Endothelial cell of umbilical vein (primary cell): ENCODE measurements around the gene LBX2. TPM values are rescaled to one million over a fixed set of nuclear protein-coding genes. Genes with fewer than 3 reads are reported as not detected.

ENCODE experiments used
- BruUV-seq: library from RNA; stranded (reverse); fragments of 400-500 nt; replicated peaks from 2 replicates; lab custom pipeline; 2021; lab: Mats Ljungman, UMichigan
- CTCF ChIA-PET: fragments of 300-600, 350-600 bp; sonication (Branson Sonifier 250); formaldehyde crosslinking; loops from one replicate; lab custom pipeline; 2021; ENCODE audit warnings: antibody characterized with exemption, inconsistent platforms; lab: Charles Lee
- POLR2A ChIA-PET: fragments of 300-600, 350-600 bp; sonication (Branson Sonifier 250); formaldehyde crosslinking; loops from one replicate; lab custom pipeline; 2021; ENCODE audit warnings: antibody characterized with exemption, inconsistent platforms; lab: Charles Lee
- DNase-seq: peaks from one replicate; pipeline ENCODE4 v3.0.0-alpha.2; 2011; ENCODE audit warnings: low read depth, low spot score
- FAIRE-seq: peaks from 2 replicates; lab custom pipeline; 2011; peaks lifted over from hg19 to GRCh38; lab: Jason Lieb, UNC
- H2AFZ ChIP-seq: 2 replicates; pipeline ENCODE4 v1.6.0; 2012; ENCODE audit warnings: low read depth, low read length, control low read depth, inconsistent platforms
- H3K27ac ChIP-seq: 2 replicates; pipeline ENCODE4 v1.5.1; 2011; ENCODE audit warnings: low read depth, mild to moderate bottlenecking, control low read depth, low read length, moderate library complexity; ENCODE audit not compliant: insufficient read depth
- H3K27me3 ChIP-seq, 2 experiments: 2 replicates each; pipeline versions ENCODE4 v1.6.0 to v1.6.1; 2011; ENCODE audit warnings: low read length in 2 of 2, mixed read lengths in 1 of 2; ENCODE audit not compliant: control insufficient read depth in 2 of 2, insufficient read depth in 2 of 2
- H3K36me3 ChIP-seq, 2 experiments: 2 replicates in 1 of 2; 3 replicates in 1 of 2; pipeline ENCODE4 v1.5.1; 2011; ENCODE audit warnings: low read length in 2 of 2, mild to moderate bottlenecking in 1 of 2, moderate library complexity in 1 of 2; ENCODE audit not compliant: control insufficient read depth in 2 of 2, insufficient read depth in 2 of 2; ENCODE audit errors: extremely low read depth in 1 of 2
- H3K4me1 ChIP-seq: 3 replicates; pipeline ENCODE4 v1.5.1; 2011; ENCODE audit warnings: mild to moderate bottlenecking, low read length; ENCODE audit not compliant: control insufficient read depth, insufficient read depth; ENCODE audit errors: extremely low read depth
- H3K4me2 ChIP-seq: 2 replicates; pipeline ENCODE4 v1.6.1; 2011; ENCODE audit warnings: low read length, control low read depth, mixed read lengths; ENCODE audit not compliant: insufficient read depth
- H3K4me3 ChIP-seq, 3 experiments: fragments of 200-600 bp in 1 of 3; sonication (generic), shearing (Covaris generic) in 1 of 3; replicated peaks in 1 of 3; 2 replicates each; pipeline ENCODE4 v1.5.1; 2011 to 2016; ENCODE audit warnings: control low read depth in 3 of 3, low read length in 3 of 3, mild to moderate bottlenecking in 2 of 3, inconsistent platforms in 1 of 3, low read depth in 1 of 3, moderate library complexity in 1 of 3; ENCODE audit not compliant: insufficient read depth in 1 of 3
- H3K79me2 ChIP-seq: 2 replicates; pipeline ENCODE4 v1.6.0; 2012; ENCODE audit warnings: low read length, inconsistent platforms; ENCODE audit not compliant: control insufficient read depth, insufficient read depth
- H3K9ac ChIP-seq: replicated peaks from 2 replicates; pipeline ENCODE3; 2011; ENCODE audit warnings: low read length, control low read depth; ENCODE audit not compliant: insufficient read depth; ENCODE audit errors: extremely low read depth
- H3K9me1 ChIP-seq: replicated peaks from 3 replicates; pipeline ENCODE4 v1.6.0; 2011; ENCODE audit warnings: mild to moderate bottlenecking, low read length; ENCODE audit not compliant: control insufficient read depth, insufficient read depth; ENCODE audit errors: extremely low read depth
- H3K9me3 ChIP-seq: replicated peaks from 2 replicates; pipeline ENCODE4 v1.5.1; 2012; ENCODE audit warnings: low read length, inconsistent platforms; ENCODE audit not compliant: control insufficient read depth, insufficient read depth
- H4K20me1 ChIP-seq: replicated peaks from 2 replicates; pipeline ENCODE3; 2011; ENCODE audit warnings: mild to moderate bottlenecking, low read length; ENCODE audit not compliant: control insufficient read depth, insufficient read depth; ENCODE audit errors: extremely low read depth
- EZH2 ChIP-seq: IDR thresholded peaks from 2 replicates; pipeline ENCODE4 v1.6.1; 2012; ENCODE audit warnings: borderline replicate concordance, low read depth, mild to moderate bottlenecking, moderate library complexity, low read length, inconsistent platforms; ENCODE audit not compliant: severe bottlenecking
- FOS ChIP-seq: IDR thresholded peaks from 2 replicates; pipeline ENCODE4 v1.6.1; 2011; ENCODE audit warnings: mild to moderate bottlenecking, low read length, moderate library complexity, borderline replicate concordance; ENCODE audit not compliant: insufficient read depth
- GATA2 ChIP-seq: IDR thresholded peaks from 2 replicates; pipeline ENCODE4 v1.7.0; 2011; ENCODE audit warnings: low read depth, mild to moderate bottlenecking, moderate library complexity, mixed read lengths, low read length; ENCODE audit not compliant: insufficient read length, insufficient read depth
- MYC ChIP-seq: IDR thresholded peaks from one replicate; pipeline ENCODE4 v1.6.1; 2011; ENCODE audit warnings: mild to moderate bottlenecking, low read depth, low read length
- POLR2AphosphoS5 ChIP-seq: IDR thresholded peaks from 2 replicates; pipeline ENCODE4 v1.6.1; 2012; ENCODE audit warnings: low read depth, mild to moderate bottlenecking, control low read depth, low read length, moderate library complexity; ENCODE audit not compliant: insufficient read depth
- dilution Hi-C: fragments of 300-500 bp; cut with MboI; formaldehyde crosslinking; loops from one replicate; pipeline ENCODE4 v1.15.0; 2019; ENCODE audit warnings: low sequenced_read_pairs; ENCODE audit not compliant: extremely low pct_ligation_motif_present
- intact Hi-C: fragments of 100-400 bp; cut with micrococcal nuclease; formaldehyde crosslinking; loops from one replicate; pipeline ENCODE4 v1.10.0; 2022
- polyA plus RNA-seq, 4 experiments: library from polyadenylated mRNA; depleted of rRNA in 3 of 4; stranded (reverse) in 3 of 4; unstranded in 1 of 4; fragments of >200 nt; gene quantifications; 2 replicates each; pipeline versions ENCODE4 v1.2.1 to v1.2.3, GENCODE V29; 2011 to 2012; ENCODE audit warnings: missing spikeins in 1 of 4
- total RNA-seq: library from RNA; stranded (reverse); gene quantifications from 2 replicates; pipeline ENCODE4 v1.2.3, GENCODE V29; 2021
- TF ChIP-seq, protein P1 (sequence below): IDR thresholded peaks from 2 replicates; pipeline ENCODE4 v1.6.1; 2011; ENCODE audit not compliant: insufficient read depth, insufficient read length
- TF ChIP-seq, protein P2 (sequence below), 2 donors: IDR thresholded peaks; 1 replicate in 1 of 2; 2 replicates in 1 of 2; pipeline ENCODE4 v1.5.1; 2011; ENCODE audit warnings: low read length in 2 of 2, mild to moderate bottlenecking in 2 of 2, moderate library complexity in 2 of 2, control low read depth in 1 of 2, inconsistent platforms in 1 of 2, low read depth in 1 of 2; ENCODE audit not compliant: insufficient read depth in 1 of 2; ENCODE audit errors: extremely low read depth in 1 of 2

The LBX2 gene
- total and polyA plus RNA-seq, 2 donors (not counting 3 experiments of a cell fraction or from before 2014, with no cell fraction given): 2.8 to 3.8 TPM

DNA sequence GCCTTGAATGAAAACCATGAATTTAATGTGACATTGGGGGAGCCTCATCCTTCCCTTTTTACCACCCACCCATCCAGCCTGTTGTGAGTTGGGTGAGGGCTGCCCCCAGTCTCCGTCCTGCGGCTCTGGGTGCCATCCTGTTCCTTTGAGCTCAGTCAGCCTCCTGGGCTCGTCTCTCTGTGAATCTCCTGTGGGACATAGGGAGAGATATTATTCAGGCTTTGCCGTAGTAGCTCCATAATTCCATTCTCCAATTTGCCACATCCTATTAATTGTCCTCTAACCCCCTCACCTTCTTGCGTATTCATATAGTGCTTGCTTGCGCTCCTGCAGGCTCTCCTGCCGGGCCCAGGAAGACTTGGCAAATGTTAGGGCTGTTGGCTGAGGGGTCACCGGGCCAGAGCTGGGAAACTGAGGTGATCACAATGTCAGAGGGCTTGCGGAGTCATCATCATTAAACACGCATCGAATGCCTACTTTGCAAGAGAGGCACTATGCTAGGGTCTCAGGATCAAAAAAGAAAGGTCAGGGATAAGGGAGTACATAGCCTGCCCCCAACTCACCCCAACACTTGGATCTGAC lies 27.3 kb upstream of the LBX2 start:
- intact Hi-C loops: no loop called here
- H3K79me2 ChIP-seq: peaks cover 19% of the 10 kb centered on the region
- H3K9me1 ChIP-seq: no peaks in the 10 kb centered on the region
- no peak for FAIRE-seq
- no peaks in the 10 kb centered on the region for H4K20me1 ChIP-seq
- H3K4me1 ChIP-seq: peaks cover 20% of the 10 kb centered on the region
- CTCF ChIA-PET: interaction anchor here (1.1 to 1.2 kb wide), 2 partner anchors 18 to 44 kb away, joined by 3 to 7 read pairs; partner anchors contain the start of genes CCDC142 and TTC31
- TF ChIP-seq, protein P1, sequence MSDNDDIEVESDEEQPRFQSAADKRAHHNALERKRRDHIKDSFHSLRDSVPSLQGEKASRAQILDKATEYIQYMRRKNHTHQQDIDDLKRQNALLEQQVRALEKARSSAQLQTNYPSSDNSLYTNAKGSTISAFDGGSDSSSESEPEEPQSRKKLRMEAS: no peak
- no peak for TF ChIP-seq GATA2
- TF ChIP-seq EZH2: no peak
- TF ChIP-seq, protein P2, sequence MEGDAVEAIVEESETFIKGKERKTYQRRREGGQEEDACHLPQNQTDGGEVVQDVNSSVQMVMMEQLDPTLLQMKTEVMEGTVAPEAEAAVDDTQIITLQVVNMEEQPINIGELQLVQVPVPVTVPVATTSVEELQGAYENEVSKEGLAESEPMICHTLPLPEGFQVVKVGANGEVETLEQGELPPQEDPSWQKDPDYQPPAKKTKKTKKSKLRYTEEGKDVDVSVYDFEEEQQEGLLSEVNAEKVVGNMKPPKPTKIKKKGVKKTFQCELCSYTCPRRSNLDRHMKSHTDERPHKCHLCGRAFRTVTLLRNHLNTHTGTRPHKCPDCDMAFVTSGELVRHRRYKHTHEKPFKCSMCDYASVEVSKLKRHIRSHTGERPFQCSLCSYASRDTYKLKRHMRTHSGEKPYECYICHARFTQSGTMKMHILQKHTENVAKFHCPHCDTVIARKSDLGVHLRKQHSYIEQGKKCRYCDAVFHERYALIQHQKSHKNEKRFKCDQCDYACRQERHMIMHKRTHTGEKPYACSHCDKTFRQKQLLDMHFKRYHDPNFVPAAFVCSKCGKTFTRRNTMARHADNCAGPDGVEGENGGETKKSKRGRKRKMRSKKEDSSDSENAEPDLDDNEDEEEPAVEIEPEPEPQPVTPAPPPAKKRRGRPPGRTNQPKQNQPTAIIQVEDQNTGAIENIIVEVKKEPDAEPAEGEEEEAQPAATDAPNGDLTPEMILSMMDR (IDR thresholded peaks at IDR 0.05; ENCODE audit: extremely low read depth in 1 of 2, insufficient read depth in 1 of 2, low read depth in 1 of 2, low read length in 2 of 2): no peak
- TF ChIP-seq MYC: no peak
- TF ChIP-seq POLR2AphosphoS5: no peak
- no peak for TF ChIP-seq FOS
- no peak overlapping the region for H3K9ac ChIP-seq
- H3K4me3 ChIP-seq: no peak overlapping the region
- BruUV-seq: no TSS peak
- H3K4me2 ChIP-seq: no peak overlapping the region
- dilution Hi-C loops: no loop called here
- no peak for DNase-seq
- peaks cover 6 to 16% of the 10 kb centered on the region in 2 experiments for H3K36me3 ChIP-seq
- H3K27ac ChIP-seq: no peak overlapping the region
- H2AFZ ChIP-seq: no peak overlapping the region
- H3K27me3 ChIP-seq: peaks cover 4 to 5% of the 10 kb centered on the region in 2 experiments
- POLR2A ChIA-PET: interaction anchor here (0.9 kb wide), 1 partner anchor 23 kb away, joined by 4 read pairs; no protein-coding TSS in a partner anchor
- H3K9me3 ChIP-seq: no peaks in the 10 kb centered on the region
